ENCODE results near the gene PARP12.

The PARP12 gene

GRCh38 chr7:140007051-140007690 is 55.6 kb downstream of the PARP12 start:
- TF ChIP-seq CSDC2 (CRISPR knock-in tag; IDR thresholded peaks at IDR 0.05) (no peak), OSR1 (CRISPR knock-in tag; IDR thresholded peaks at IDR 0.05) (no peak), PATZ1 (CRISPR knock-in tag; IDR thresholded peaks at IDR 0.05; ENCODE audit: borderline replicate concordance) (no peak), CREB5 (CRISPR knock-in tag; IDR thresholded peaks at IDR 0.05; ENCODE audit: low read depth) (no peak), GLIS3 (CRISPR knock-in tag; IDR thresholded peaks at IDR 0.05) (no peak), ZNF565 (CRISPR knock-in tag; conservative IDR thresholded peaks at IDR 0.05; ENCODE audit: low read depth) (no peak), ZNF70 (CRISPR knock-in tag; IDR thresholded peaks at IDR 0.05) (no peak), TOX (CRISPR knock-in tag; IDR thresholded peaks at IDR 0.05; ENCODE audit: borderline replicate concordance) (no peak), TSHZ2 (CRISPR knock-in tag; IDR thresholded peaks at IDR 0.05) (no peak), ZC3H10 (CRISPR knock-in tag; IDR thresholded peaks at IDR 0.05) (no peak), ARNTL (CRISPR knock-in tag; IDR thresholded peaks at IDR 0.05; ENCODE audit: borderline replicate concordance, low read depth) (no peak), CSRNP3 (CRISPR knock-in tag; IDR thresholded peaks at IDR 0.05) (no peak), ZNF8 (CRISPR knock-in tag; IDR thresholded peaks at IDR 0.05) (no peak), RARB (CRISPR knock-in tag; IDR thresholded peaks at IDR 0.05) (no peak), TCF4 (CRISPR knock-in tag; IDR thresholded peaks at IDR 0.05; ENCODE audit: borderline replicate concordance) (no peak), POU6F1 (CRISPR knock-in tag; IDR thresholded peaks at IDR 0.05; ENCODE audit: borderline replicate concordance, low read depth) (no peak)

GRCh38 chr7:140006600-140006999 is 56.2 kb downstream of the PARP12 start:
- ATAC-seq: no peak
- TF ChIP-seq ARNTL (CRISPR knock-in tag; IDR thresholded peaks at IDR 0.05; ENCODE audit: borderline replicate concordance, low read depth): no peak
- no peak for TF ChIP-seq ZFP3 (CRISPR knock-in tag; IDR thresholded peaks at IDR 0.05)
- no peak for TF ChIP-seq ISL1 (CRISPR knock-in tag; IDR thresholded peaks at IDR 0.05)
- TF ChIP-seq ZNF8 (CRISPR knock-in tag; IDR thresholded peaks at IDR 0.05): no peak
- no peak for TF ChIP-seq GLIS3 (CRISPR knock-in tag; IDR thresholded peaks at IDR 0.05)
- TF ChIP-seq PATZ1 (CRISPR knock-in tag; IDR thresholded peaks at IDR 0.05; ENCODE audit: borderline replicate concordance): no peak
- no peak for TF ChIP-seq POU6F1 (CRISPR knock-in tag; IDR thresholded peaks at IDR 0.05; ENCODE audit: borderline replicate concordance, low read depth)
- TF ChIP-seq TOX (CRISPR knock-in tag; IDR thresholded peaks at IDR 0.05; ENCODE audit: borderline replicate concordance): no peak
- TF ChIP-seq ZNF70 (CRISPR knock-in tag; IDR thresholded peaks at IDR 0.05): no peak
- no peak for TF ChIP-seq ZNF565 (CRISPR knock-in tag; conservative IDR thresholded peaks at IDR 0.05; ENCODE audit: low read depth)

More at GRCh38 chr7:140007051-140007690, 55.6 kb downstream of the PARP12 start:
- no peak for ATAC-seq
